Medulla oblongata (tissue), 1 donor: ENCODE data around the gene CHRM3.
A peak's percentile ranks its signal among the peaks of the same experiment; 100 is the strongest.
"Not testable (repeated sequence)": the region's sequence is repeated elsewhere in the genome, so short reads cannot be mapped to it uniquely, and the experiment has no call there.

Experiments
- DNase-seq: peaks from one replicate; pipeline ENCODE4 v3.0.0-alpha.2; 2015; ENCODE audit errors: extremely low spot score

Gene CHRM3

GRCh38 chr1:239386453-239387303 is at the start of gene CHRM3:
Gene CHRM3, plus strand, starts transcription at chr1:239386568. Its CDS starts 520,884 bp downstream, at chr1:239907452.
- DNase-seq: peak; percentile 11

GRCh38 chr1:239337799-239338430 is 48.5 kb upstream of the CHRM3 start:
- DNase-seq: no peak

GRCh38 chr1:239347776-239348175 is 38.6 kb upstream of the CHRM3 start:
- DNase-seq: no peak

- no peak for DNase-seq
Measured at GRCh38 chr1:239348635-239349353, 37.6 kb upstream of the CHRM3 start.

- DNase-seq: no peak
Measured at GRCh38 chr1:239349699-239350098, 36.7 kb upstream of the CHRM3 start.

GRCh38 chr1:239353536-239353935 is 32.8 kb upstream of the CHRM3 start:
- no peak for DNase-seq

- no peak for DNase-seq
Measured at GRCh38 chr1:239354231-239354630, 32.1 kb upstream of the CHRM3 start.

- no peak for DNase-seq
Measured at GRCh38 chr1:239357867-239358266, 28.5 kb upstream of the CHRM3 start.

- no peak for DNase-seq
Measured at GRCh38 chr1:239361403-239361802, 25.0 kb upstream of the CHRM3 start.

- peak; percentile 9 for DNase-seq
Measured at GRCh38 chr1:239363930-239364329, 22.4 kb upstream of the CHRM3 start.

GRCh38 chr1:239367196-239367810 is 19.1 kb upstream of the CHRM3 start:
- peak; percentile 6 for DNase-seq

- no peak for DNase-seq
Measured at GRCh38 chr1:239368436-239369109, 17.8 kb upstream of the CHRM3 start.

GRCh38 chr1:239370869-239371268 is 15.5 kb upstream of the CHRM3 start:
- not testable (repeated sequence) for DNase-seq

GRCh38 chr1:239382666-239383065 is 3.7 kb upstream of the CHRM3 start:
- DNase-seq: no peak

GRCh38 chr1:239383714-239384113 is 2.7 kb upstream of the CHRM3 start:
- DNase-seq: no peak

GRCh38 chr1:239387304-239388158 is 1.2 kb downstream of the CHRM3 start:
- no peak for DNase-seq

- DNase-seq: no peak
Measured at GRCh38 chr1:239388159-239388485, 1.8 kb downstream of the CHRM3 start.

- DNase-seq: no peak
Measured at GRCh38 chr1:239388578-239388977, 2.2 kb downstream of the CHRM3 start.

- no peak for DNase-seq
Measured at GRCh38 chr1:239389703-239390102, 3.3 kb downstream of the CHRM3 start.

- DNase-seq: no peak
Measured at GRCh38 chr1:239392271-239392670, 5.9 kb downstream of the CHRM3 start.

- no peak for DNase-seq
Measured at GRCh38 chr1:239394107-239394506, 7.7 kb downstream of the CHRM3 start.
